Large intestine (tissue), 3 donors: Measurements from ENCODE around the gene ARID5B. TPM values are rescaled to one million over a fixed set of nuclear protein-coding genes. Genes with fewer than 3 reads are reported as not detected.
A peak's percentile ranks its signal among the peaks of the same experiment; 100 is the strongest.
"Not testable (repeated sequence)": the region's sequence is repeated elsewhere in the genome, so short reads cannot be mapped to it uniquely, and the experiment has no call there.

Experiments
- DNase-seq, 2 donors: peaks; one replicate each; pipeline versions ENCODE4 v3.0.0 to v3.0.0-alpha.2; 2013
- H3K27ac ChIP-seq: one replicate; pipeline ENCODE4 v1.5.1; 2013; ENCODE audit warnings: low read length
- H3K27me3 ChIP-seq: 2 replicates; pipeline ENCODE4 v1.6.1; 2013; ENCODE audit warnings: low read length; ENCODE audit not compliant: control insufficient read depth, insufficient read depth
- H3K36me3 ChIP-seq: 2 replicates; pipeline ENCODE4 v1.6.1; 2013; ENCODE audit warnings: low read length; ENCODE audit not compliant: control insufficient read depth, insufficient read depth
- H3K4me1 ChIP-seq: one replicate; pipeline ENCODE4 v1.6.1; 2013; ENCODE audit warnings: low read length; ENCODE audit not compliant: control insufficient read depth, insufficient read depth
- H3K4me3 ChIP-seq: one replicate; pipeline ENCODE4 v1.5.1; 2013; ENCODE audit warnings: low read length
- H3K9me3 ChIP-seq: one replicate; pipeline ENCODE4 v1.6.1; 2013; ENCODE audit warnings: mild to moderate bottlenecking, low read depth, low read length, moderate library complexity; ENCODE audit not compliant: control insufficient read depth
- WGBS: methylation state at CpG from one replicate; pipeline ENCODE4 v1.1.5; 2013; ENCODE audit warnings: low lambda C conversion rate; ENCODE audit not compliant: insufficient coverage; 5-methylcytosine and 5-hydroxymethylcytosine counted together
- polyA plus RNA-seq: library from polyadenylated mRNA; unstranded; fragments of 120-200 nt; gene quantifications from one replicate; pipeline ENCODE4 v1.2.1, GENCODE V29; 2013

ARID5B gene
- polyA plus RNA-seq, 1 donor = 19.9 TPM

GRCh38 chr10:61975391-61975932, 74.0 kb downstream of the ARID5B start:
- peaks cover 1% of the 10 kb centered on the region for H3K36me3 ChIP-seq
- no CpG with 5 or more reads among the region's 2 CpGs for WGBS
- DNase-seq = no peak
- peaks cover 19% of the 10 kb centered on the region for H3K4me1 ChIP-seq
- no peaks in the 10 kb centered on the region for H3K9me3 ChIP-seq
- H3K4me3 ChIP-seq = no peak overlapping the region
- no peaks in the 10 kb centered on the region for H3K27me3 ChIP-seq
- peak overlapping the region; percentile 4 for H3K27ac ChIP-seq

- not testable (repeated sequence) for H3K27me3 ChIP-seq, H3K27ac ChIP-seq, H3K4me3 ChIP-seq, H3K9me3 ChIP-seq, DNase-seq, H3K36me3 ChIP-seq
- no CpG with 5 or more reads among the region's 3 CpGs for WGBS
- H3K4me1 ChIP-seq = peaks cover 26% of the 10 kb centered on the region
Observed at GRCh38 chr10:61976951-61977721, 75.6 kb downstream of the ARID5B start.

- Histone ChIP-seq H3K27ac (no peak overlapping the region), H3K36me3 (peaks cover 6% of the 10 kb centered on the region), H3K4me1 (peaks cover 16% of the 10 kb centered on the region), H3K27me3 (no peaks in the 10 kb centered on the region), H3K4me3 (no peak overlapping the region), H3K9me3 (no peaks in the 10 kb centered on the region)
- DNase-seq = no peak
- no CpG with 5 or more reads among the region's 5 CpGs for WGBS
Observed at GRCh38 chr10:61978965-61979364, 77.5 kb downstream of the ARID5B start.

GRCh38 chr10:61981460-61981859, 80.0 kb downstream of the ARID5B start:
- Histone ChIP-seq H3K27ac (peak overlapping the region; percentile 20), H3K9me3 (no peaks in the 10 kb centered on the region), H3K4me3 (no peak overlapping the region), H3K4me1 (peaks cover 16% of the 10 kb centered on the region), H3K36me3 (peaks cover 9% of the 10 kb centered on the region), H3K27me3 (no peaks in the 10 kb centered on the region)
- DNase-seq = peak; percentile 49 to 73
- WGBS = 33% methylated on average over 1 of the region's 1 CpG

- H3K27ac ChIP-seq = no peak overlapping the region
- H3K4me3 ChIP-seq = no peak overlapping the region
- DNase-seq = no peak
- H3K36me3 ChIP-seq = peaks cover 9% of the 10 kb centered on the region
- H3K27me3 ChIP-seq = no peaks in the 10 kb centered on the region
- 80% methylated on average over 1 of the region's 4 CpGs for WGBS
- H3K9me3 ChIP-seq = no peaks in the 10 kb centered on the region
- peaks cover 18% of the 10 kb centered on the region for H3K4me1 ChIP-seq
Observed at GRCh38 chr10:61983255-61983654, 81.8 kb downstream of the ARID5B start.

GRCh38 chr10:61984803-61985418, 83.4 kb downstream of the ARID5B start:
- Histone ChIP-seq H3K36me3 (peaks cover 9% of the 10 kb centered on the region), H3K27me3 (no peaks in the 10 kb centered on the region), H3K4me3 (no peak overlapping the region), H3K27ac (no peak overlapping the region), H3K4me1 (peaks cover 20% of the 10 kb centered on the region), H3K9me3 (no peaks in the 10 kb centered on the region)
- whole genome bisulfite sequencing = 100% methylated on average over 2 of the region's 3 CpGs
- no peak for DNase-seq

- 86% methylated on average over 1 of the region's 5 CpGs for WGBS
- H3K4me1 ChIP-seq = peaks cover 13% of the 10 kb centered on the region
- no peak for DNase-seq
- H3K27ac ChIP-seq = no peak overlapping the region
- peaks cover 5% of the 10 kb centered on the region for H3K36me3 ChIP-seq
- H3K9me3 ChIP-seq = no peaks in the 10 kb centered on the region
- no peak overlapping the region for H3K4me3 ChIP-seq
- no peaks in the 10 kb centered on the region for H3K27me3 ChIP-seq
Observed at GRCh38 chr10:61985715-61986114, 84.2 kb downstream of the ARID5B start.

- WGBS = 88% methylated on average over 2 of the region's 3 CpGs
- no peak overlapping the region for H3K4me3 ChIP-seq
- H3K27ac ChIP-seq = no peak overlapping the region
- no peak for DNase-seq
- H3K9me3 ChIP-seq = no peaks in the 10 kb centered on the region
- H3K27me3 ChIP-seq = no peaks in the 10 kb centered on the region
- peaks cover 2% of the 10 kb centered on the region for H3K36me3 ChIP-seq
- peaks cover 7% of the 10 kb centered on the region for H3K4me1 ChIP-seq
Observed at GRCh38 chr10:61986382-61986781, 84.9 kb downstream of the ARID5B start.

- no peak overlapping the region for H3K27ac ChIP-seq
- H3K4me1 ChIP-seq = peaks cover 6% of the 10 kb centered on the region
- no peaks in the 10 kb centered on the region for H3K27me3 ChIP-seq
- H3K4me3 ChIP-seq = no peak overlapping the region
- 100% methylated on average over 1 of the region's 6 CpGs for WGBS
- H3K9me3 ChIP-seq = no peaks in the 10 kb centered on the region
- DNase-seq = no peak
- H3K36me3 ChIP-seq = peaks cover 2% of the 10 kb centered on the region
Observed at GRCh38 chr10:61986788-61987492, 85.4 kb downstream of the ARID5B start.

GRCh38 chr10:61987537-61987936, 86.0 kb downstream of the ARID5B start:
- H3K27me3 ChIP-seq = no peaks in the 10 kb centered on the region
- no peaks in the 10 kb centered on the region for H3K9me3 ChIP-seq
- 95% methylated on average over 3 of the region's 3 CpGs for WGBS
- no peak for DNase-seq
- peaks cover 12% of the 10 kb centered on the region for H3K4me1 ChIP-seq
- peaks cover 2% of the 10 kb centered on the region for H3K36me3 ChIP-seq
- peak overlapping the region; percentile 6 for H3K27ac ChIP-seq
- H3K4me3 ChIP-seq = no peak overlapping the region
